Cardiac fibroblast (primary cell): ENCODE results near the gene PLAAT5.

Source experiments
- DNase-seq, 2 donors: peaks; one replicate each; pipeline versions ENCODE4 v3.0.0 to v3.0.0-alpha.2; 2010; ENCODE audit warnings: low read depth in 2 of 2
- H3K4me3 ChIP-seq, 2 donors: replicated peaks in 1 of 2; 1 replicate in 1 of 2; 2 replicates in 1 of 2; pipeline ENCODE4 v1.5.1; 2011; ENCODE audit warnings: low read depth in 2 of 2, low read length in 2 of 2, mild to moderate bottlenecking in 2 of 2, moderate library complexity in 1 of 2
- TF ChIP-seq, protein P1 (sequence below): IDR thresholded peaks from one replicate; pipeline ENCODE4 v1.5.1; 2011; ENCODE audit warnings: low read depth, mild to moderate bottlenecking, low read length, inconsistent platforms

Gene PLAAT5

DNA sequence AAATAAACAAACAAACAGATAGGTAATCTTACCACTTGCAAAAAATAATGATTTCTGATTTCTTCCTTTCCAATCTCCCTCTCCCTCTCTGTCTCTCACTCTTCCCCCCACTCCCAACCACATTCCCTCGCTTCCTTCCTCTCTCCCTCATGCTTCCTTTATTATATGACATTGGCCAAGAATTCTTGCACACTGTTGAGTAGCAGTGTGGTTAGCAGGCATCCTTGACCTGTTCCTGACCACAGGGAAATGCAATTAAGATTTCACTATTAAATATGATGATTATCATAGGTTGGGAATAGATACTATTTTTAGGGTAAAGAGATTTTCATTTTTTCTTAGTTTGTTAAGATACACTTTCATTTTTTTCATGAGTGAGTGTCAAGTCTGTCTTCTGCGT is 30.9 kb upstream of the PLAAT5 start:
- no peak overlapping the region for H3K4me3 ChIP-seq
- DNase-seq, result no peak
- TF ChIP-seq, protein P1, sequence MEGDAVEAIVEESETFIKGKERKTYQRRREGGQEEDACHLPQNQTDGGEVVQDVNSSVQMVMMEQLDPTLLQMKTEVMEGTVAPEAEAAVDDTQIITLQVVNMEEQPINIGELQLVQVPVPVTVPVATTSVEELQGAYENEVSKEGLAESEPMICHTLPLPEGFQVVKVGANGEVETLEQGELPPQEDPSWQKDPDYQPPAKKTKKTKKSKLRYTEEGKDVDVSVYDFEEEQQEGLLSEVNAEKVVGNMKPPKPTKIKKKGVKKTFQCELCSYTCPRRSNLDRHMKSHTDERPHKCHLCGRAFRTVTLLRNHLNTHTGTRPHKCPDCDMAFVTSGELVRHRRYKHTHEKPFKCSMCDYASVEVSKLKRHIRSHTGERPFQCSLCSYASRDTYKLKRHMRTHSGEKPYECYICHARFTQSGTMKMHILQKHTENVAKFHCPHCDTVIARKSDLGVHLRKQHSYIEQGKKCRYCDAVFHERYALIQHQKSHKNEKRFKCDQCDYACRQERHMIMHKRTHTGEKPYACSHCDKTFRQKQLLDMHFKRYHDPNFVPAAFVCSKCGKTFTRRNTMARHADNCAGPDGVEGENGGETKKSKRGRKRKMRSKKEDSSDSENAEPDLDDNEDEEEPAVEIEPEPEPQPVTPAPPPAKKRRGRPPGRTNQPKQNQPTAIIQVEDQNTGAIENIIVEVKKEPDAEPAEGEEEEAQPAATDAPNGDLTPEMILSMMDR, result no peak

GRCh38 chr11:63520606-63521170 is 29.7 kb upstream of the PLAAT5 start:
- TF ChIP-seq, protein P1, result no peak
- peak in 1 of 2 donors; percentile 7 for DNase-seq
- no peak overlapping the region for H3K4me3 ChIP-seq

DNA sequence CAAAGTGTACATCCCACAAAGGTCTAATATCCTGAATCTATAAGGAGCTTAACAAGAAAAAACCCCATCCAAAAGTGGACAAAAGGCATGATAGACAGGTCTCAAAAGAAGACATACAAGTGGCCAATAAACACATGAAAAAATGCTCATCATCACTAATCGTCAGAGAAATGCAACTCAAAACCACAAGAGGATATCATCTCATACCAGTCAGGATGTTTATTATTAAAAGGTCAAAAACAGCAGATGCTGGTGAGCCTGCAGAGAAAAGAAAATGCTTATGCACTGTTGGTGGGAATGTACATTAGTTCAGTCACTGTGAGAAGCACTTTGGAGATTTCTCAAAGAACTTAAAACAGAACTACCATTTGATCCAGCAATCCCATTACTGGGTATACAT is 27.6 kb upstream of the PLAAT5 start:
- no peak overlapping the region for H3K4me3 ChIP-seq
- TF ChIP-seq, protein P1, result no peak
- peak; percentile 44 to 62 for DNase-seq

- no peak overlapping the region for H3K4me3 ChIP-seq
- DNase-seq, result no peak
- TF ChIP-seq, protein P1, result no peak
Measured at GRCh38 chr11:63517156-63517555, 26.2 kb upstream of the PLAAT5 start.

- DNase-seq, result no peak
- H3K4me3 ChIP-seq, result no peak overlapping the region
- TF ChIP-seq, protein P1, result no peak
Measured at GRCh38 chr11:63516109-63516508, 25.1 kb upstream of the PLAAT5 start.

DNA sequence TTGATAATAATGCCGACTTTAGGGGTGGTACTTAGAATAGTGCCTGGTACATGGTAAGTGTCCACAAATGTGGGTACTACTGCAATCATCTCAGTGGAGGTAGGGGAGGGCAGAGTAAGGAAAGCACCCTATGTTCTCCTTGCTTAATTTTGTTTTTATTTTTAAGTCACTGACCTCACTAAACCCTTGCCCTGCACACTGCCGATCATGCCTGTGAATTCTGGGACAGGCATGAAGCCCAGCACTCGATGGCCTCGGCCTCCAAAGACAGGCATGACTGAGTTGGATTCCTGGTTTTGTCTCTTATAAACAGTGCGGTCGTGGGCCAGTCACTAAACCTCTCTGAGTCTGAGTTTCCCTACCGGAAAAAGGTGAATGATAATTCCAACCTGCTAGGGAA is 21.8 kb upstream of the PLAAT5 start:
- TF ChIP-seq, protein P1, result no peak
- H3K4me3 ChIP-seq, result no peak overlapping the region
- DNase-seq, result no peak
